HG03575 (cell line): ENCODE results near the gene HK2.

Experiments used
- ATAC-seq: cut with Tn5 transposase; IDR thresholded peaks from one replicate; pipeline ENCODE4 v1.9.1; 2021; ENCODE audit not compliant: unreplicated experiment, insufficient number of reproducible peaks, low FRiP score; ENCODE audit errors: extremely low read depth

HK2 gene

GRCh38 chr2:74917702-74918619 is 84.0 kb downstream of the HK2 start:
- no peak for ATAC-seq

- no peak for ATAC-seq
These were observed 85.9 kb downstream of the HK2 start for GRCh38 chr2:74919827-74920226.

DNA sequence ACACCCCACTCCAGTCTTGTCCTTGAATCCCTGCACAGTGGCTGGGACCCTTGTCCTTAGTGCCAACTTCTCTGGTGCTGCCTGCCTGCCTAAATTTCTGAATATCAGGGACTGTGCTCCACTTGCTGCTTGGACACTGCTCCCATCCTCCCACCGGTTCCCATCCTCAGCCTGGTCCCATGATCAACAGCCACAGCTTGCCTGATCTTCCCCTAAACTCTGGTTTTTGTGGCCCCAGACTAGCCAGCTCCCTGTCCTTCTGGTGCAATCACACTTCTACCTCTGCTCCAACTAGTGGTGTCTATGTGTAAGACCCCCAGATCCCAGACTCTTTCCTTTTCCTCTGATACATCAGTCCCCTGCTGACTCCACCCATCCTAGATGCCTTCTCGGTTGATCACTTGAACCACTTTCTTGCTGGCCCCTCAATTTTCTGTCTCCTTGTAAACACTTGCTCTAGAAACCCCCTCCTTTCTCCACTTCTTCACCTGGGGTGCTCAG is 87.4 kb downstream of the HK2 start:
- ATAC-seq, result no peak

GRCh38 chr2:74922592-74923227 is 88.8 kb downstream of the HK2 start:
- ATAC-seq, result no peak

- no peak for ATAC-seq
These were observed 90.7 kb downstream of the HK2 start for GRCh38 chr2:74924463-74925265.

DNA sequence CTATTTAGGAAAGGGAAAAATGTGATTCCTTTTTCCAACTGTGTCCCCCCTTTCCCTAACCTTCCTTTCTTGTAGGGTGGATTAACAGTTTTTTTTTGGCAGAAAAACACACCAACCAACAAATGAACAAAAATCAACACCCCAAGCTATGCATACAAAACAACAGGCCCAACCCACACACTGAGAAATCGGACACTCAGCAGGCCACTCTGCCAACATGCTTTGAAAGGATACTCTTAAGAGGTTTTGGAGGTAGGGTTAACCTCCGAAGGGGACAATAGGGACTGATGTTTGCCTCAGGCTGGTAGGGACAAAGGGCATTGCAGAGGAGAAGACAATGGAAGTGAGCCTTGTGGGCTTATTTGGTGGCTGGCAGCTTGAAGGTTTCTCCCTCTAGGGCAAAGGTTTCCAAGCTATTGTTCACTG is 91.4 kb downstream of the HK2 start:
- ATAC-seq, result no peak

- ATAC-seq, result no peak
These were observed 93.7 kb downstream of the HK2 start for GRCh38 chr2:74927621-74928020.

GRCh38 chr2:74930811-74931486 is 97.0 kb downstream of the HK2 start:
- no peak for ATAC-seq

- no peak for ATAC-seq
These were observed 98.0 kb downstream of the HK2 start for GRCh38 chr2:74931940-74932339.

DNA sequence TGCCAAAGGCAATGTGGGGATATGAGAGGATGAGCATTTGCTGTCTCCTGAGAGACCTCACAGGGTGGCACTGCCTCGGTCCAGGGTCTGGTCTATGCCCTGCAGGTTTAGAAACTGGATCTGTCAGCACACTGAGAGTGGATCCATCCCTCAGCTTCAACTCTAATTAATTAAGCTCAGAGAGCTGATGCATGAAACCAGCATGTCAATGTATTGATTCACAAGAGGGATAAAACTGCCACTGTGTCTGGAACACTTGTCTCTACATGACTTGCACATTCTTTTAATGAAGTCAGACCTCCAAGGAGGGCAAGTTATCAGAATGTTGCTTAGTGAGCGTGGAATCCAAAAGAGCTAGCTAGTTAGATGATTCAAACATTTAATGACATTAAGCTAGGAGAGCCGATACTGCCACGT is 102.1 kb downstream of the HK2 start:
- ATAC-seq, result no peak

DNA sequence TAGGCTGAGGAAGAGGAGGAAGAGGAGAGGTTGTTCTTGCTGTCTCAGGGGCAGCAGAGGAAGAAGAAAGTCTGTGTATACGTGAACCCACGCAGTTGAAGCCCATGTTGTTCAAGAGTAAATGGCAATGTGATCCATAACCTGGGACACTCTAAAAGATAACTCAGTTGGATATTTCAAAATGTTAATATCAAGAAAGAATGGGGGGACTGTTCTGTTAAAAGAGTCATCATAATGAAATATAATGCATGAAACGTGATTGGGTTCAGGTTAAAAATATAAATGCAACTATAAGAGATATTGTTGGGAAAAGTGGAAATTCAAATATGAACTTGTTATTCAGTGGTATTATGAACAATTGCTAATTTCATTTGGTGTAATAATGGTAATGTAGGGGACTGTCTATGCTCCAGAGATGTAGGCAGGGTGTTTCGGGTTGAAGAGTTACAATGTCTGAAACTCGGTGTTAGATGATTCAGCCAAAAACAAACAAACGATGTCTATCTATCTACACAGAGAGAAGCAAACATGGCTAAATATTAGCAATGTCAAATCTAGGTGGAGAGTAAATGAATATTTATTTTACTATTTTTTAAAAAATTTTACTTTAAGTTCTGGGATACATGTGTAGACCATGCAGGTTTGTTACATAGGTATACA is 103.4 kb downstream of the HK2 start:
- ATAC-seq, result no peak

GRCh38 chr2:74938264-74938663 is 104.3 kb downstream of the HK2 start:
- no peak for ATAC-seq

DNA sequence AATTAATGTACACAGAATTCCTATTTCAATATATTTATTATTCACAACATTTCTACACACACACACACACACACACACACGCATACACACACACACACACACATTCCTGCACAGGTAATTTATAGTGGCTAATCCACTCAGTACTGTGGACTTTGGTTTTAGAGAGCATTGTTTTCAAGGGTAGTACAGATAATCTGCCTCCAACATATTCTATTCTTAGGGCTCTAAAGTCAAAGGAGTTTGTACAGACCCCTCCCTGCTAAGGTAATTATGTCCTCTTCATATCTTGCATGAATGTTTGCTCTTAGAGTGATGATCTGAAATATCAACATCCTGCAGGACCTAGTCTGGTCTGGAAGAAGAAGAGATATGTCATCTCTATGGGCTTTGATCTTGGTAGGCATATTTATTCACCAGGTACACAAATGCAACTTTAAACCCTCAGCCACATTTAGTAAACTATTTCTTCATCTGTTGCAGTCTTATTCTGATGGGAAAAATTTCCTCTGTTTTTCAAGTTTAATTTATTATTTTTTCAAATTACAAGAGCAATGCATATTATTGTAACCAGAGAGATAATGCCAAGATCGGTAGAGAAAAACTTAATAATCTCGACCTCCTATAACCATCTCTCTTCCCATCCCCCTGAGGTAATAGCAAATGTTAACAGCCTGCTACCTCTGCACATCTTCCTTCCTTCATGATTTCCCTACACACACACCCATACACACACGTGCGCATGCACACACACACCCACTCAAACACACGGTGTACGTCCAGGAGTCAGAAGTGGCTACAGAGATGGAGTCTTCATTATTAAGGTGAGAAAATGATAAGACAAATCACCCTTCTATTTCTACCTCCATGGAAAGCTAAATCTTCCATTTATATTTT is 106.2 kb downstream of the HK2 start:
- ATAC-seq, result no peak

GRCh38 chr2:74941284-74941683 is 107.4 kb downstream of the HK2 start:
- ATAC-seq, result no peak

GRCh38 chr2:74942263-74942662 is 108.3 kb downstream of the HK2 start:
- no peak for ATAC-seq
